GM12878 (cell line): ENCODE results near the gene HSPBP1. TPM values are rescaled to one million over a fixed set of nuclear protein-coding genes. Genes with fewer than 3 reads are reported as not detected.

Experiments
- CREB1 ChIP-seq: IDR thresholded peaks from 2 replicates; pipeline ENCODE4 v1.6.1; 2012; ENCODE audit warnings: low read depth, mild to moderate bottlenecking, inconsistent platforms
- HDGF ChIP-seq: fragments of 450-650 bp; IDR thresholded peaks from 2 replicates; pipeline ENCODE4 v1.6.1; 2016; ENCODE audit warnings: antibody characterized with exemption
- IKZF2 ChIP-seq, 2 experiments: fragments of 450-650 bp; IDR thresholded peaks; 2 replicates each; pipeline ENCODE4 v1.6.1; 2017; ENCODE audit warnings: mild to moderate bottlenecking in 2 of 2, moderate library complexity in 2 of 2
- MYC ChIP-seq: IDR thresholded peaks from 2 replicates; pipeline ENCODE4 v1.6.1; 2011; ENCODE audit warnings: mild to moderate bottlenecking, low read length, moderate library complexity, inconsistent platforms; ENCODE audit not compliant: insufficient read depth, insufficient replicate concordance, insufficient read length, severe bottlenecking
- NR2C1 ChIP-seq: fragments of 450-650 bp; IDR thresholded peaks from 2 replicates; pipeline ENCODE4 v1.6.1; 2017; ENCODE audit warnings: antibody characterized with exemption, mild to moderate bottlenecking, moderate library complexity
- NRF1 ChIP-seq: conservative IDR thresholded peaks from 2 replicates; pipeline ENCODE4 v1.6.1; 2011; ENCODE audit warnings: mild to moderate bottlenecking, low read depth, low read length, improper control_type of control experiment
- SMAD5 ChIP-seq: IDR thresholded peaks from 2 replicates; pipeline ENCODE4 v1.6.1; 2016; ENCODE audit warnings: antibody characterized with exemption, low read depth
- SMC3 ChIP-seq: IDR thresholded peaks from 2 replicates; pipeline ENCODE4 v1.6.1; 2011; ENCODE audit warnings: low read length, improper control_type of control experiment, borderline replicate concordance
- STAT3 ChIP-seq: IDR thresholded peaks from 2 replicates; pipeline ENCODE4 v1.6.1; 2011; ENCODE audit warnings: low read depth, low read length, improper control_type of control experiment
- ZBED1 ChIP-seq: IDR thresholded peaks from 2 replicates; pipeline ENCODE4 v1.6.1; 2016; ENCODE audit warnings: borderline replicate concordance
- ZBTB33 ChIP-seq: fragments of 450-650 bp; IDR thresholded peaks from 2 replicates; pipeline ENCODE4 v1.6.1; 2017; ENCODE audit warnings: mild to moderate bottlenecking
- ZNF217 ChIP-seq: fragments of 450-650 bp; IDR thresholded peaks from 2 replicates; pipeline ENCODE4 v1.6.1; 2017; ENCODE audit warnings: antibody characterized with exemption, mild to moderate bottlenecking
- polyA plus RNA-seq, 11 experiments: library from polyadenylated mRNA; depleted of rRNA in 4 of 11; unstranded in 6 of 11; stranded (reverse) in 5 of 11; fragments of >200 nt; fragmentation: Nextera tagmentation in 4 of 11; fragmentation: Illumina TruSeq in 1 of 11; extraction: Ambion mirVana in 4 of 11; extraction: Trizol in 1 of 11; gene quantifications; 1 replicate in 1 of 11; 2 replicates in 10 of 11; pipeline versions ENCODE4 v1.2.1 to v1.2.3, GENCODE V29; 2011 to 2016; ENCODE audit warnings: inconsistent platforms in 2 of 11, missing spikeins in 2 of 11, low read depth in 1 of 11
- total RNA-seq, 4 experiments: library from RNA; depleted of rRNA in 3 of 4; stranded (reverse); fragments of >200 nt in 3 of 4; fragmentation: Illumina TruSeq in 1 of 4; extraction: Trizol in 1 of 4; gene quantifications; 2 replicates each; pipeline versions ENCODE4 v1.2.1 to v1.2.3, GENCODE V29; 2013 to 2021
- TF ChIP-seq, protein P1 (sequence below): fragments of 450-650 bp; IDR thresholded peaks from 2 replicates; pipeline ENCODE4 v1.6.1; 2017; ENCODE audit warnings: mild to moderate bottlenecking, moderate library complexity
- TF ChIP-seq, protein P2 (sequence below): fragments of 450-650 bp; IDR thresholded peaks from 2 replicates; pipeline ENCODE4 v1.6.1; 2017; ENCODE audit warnings: mild to moderate bottlenecking, moderate library complexity
- TF ChIP-seq, protein P3 (sequence below): fragments of 450-650 bp; IDR thresholded peaks from 2 replicates; pipeline ENCODE4 v1.6.1; 2016; ENCODE audit warnings: mild to moderate bottlenecking, moderate library complexity, borderline replicate concordance

HSPBP1 gene
- total and polyA plus RNA-seq, 10 of the 15 experiments (the other 5 are each of a cell fraction or from before 2014, with no cell fraction given) = 0.18 to 83.3 (median 23.0) TPM

- TF ChIP-seq, protein P1, sequence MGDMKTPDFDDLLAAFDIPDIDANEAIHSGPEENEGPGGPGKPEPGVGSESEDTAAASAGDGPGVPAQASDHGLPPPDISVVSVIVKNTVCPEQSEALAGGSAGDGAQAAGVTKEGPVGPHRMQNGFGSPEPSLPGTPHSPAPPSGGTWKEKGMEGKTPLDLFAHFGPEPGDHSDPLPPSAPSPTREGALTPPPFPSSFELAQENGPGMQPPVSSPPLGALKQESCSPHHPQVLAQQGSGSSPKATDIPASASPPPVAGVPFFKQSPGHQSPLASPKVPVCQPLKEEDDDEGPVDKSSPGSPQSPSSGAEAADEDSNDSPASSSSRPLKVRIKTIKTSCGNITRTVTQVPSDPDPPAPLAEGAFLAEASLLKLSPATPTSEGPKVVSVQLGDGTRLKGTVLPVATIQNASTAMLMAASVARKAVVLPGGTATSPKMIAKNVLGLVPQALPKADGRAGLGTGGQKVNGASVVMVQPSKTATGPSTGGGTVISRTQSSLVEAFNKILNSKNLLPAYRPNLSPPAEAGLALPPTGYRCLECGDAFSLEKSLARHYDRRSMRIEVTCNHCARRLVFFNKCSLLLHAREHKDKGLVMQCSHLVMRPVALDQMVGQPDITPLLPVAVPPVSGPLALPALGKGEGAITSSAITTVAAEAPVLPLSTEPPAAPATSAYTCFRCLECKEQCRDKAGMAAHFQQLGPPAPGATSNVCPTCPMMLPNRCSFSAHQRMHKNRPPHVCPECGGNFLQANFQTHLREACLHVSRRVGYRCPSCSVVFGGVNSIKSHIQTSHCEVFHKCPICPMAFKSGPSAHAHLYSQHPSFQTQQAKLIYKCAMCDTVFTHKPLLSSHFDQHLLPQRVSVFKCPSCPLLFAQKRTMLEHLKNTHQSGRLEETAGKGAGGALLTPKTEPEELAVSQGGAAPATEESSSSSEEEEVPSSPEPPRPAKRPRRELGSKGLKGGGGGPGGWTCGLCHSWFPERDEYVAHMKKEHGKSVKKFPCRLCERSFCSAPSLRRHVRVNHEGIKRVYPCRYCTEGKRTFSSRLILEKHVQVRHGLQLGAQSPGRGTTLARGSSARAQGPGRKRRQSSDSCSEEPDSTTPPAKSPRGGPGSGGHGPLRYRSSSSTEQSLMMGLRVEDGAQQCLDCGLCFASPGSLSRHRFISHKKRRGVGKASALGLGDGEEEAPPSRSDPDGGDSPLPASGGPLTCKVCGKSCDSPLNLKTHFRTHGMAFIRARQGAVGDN = peak; percentile 82
- TF ChIP-seq MYC (no peak), CREB1 (peak; percentile 65), HDGF (peak; percentile 48; the same call in 1 of the 2 replicates), NRF1 (peak; percentile 96), STAT3 (peak; percentile 88), ZNF217 (no peak), NR2C1 (peak; percentile 73), ZBED1 (no peak), ZBTB33 (peak; percentile 45; the same call in 1 of the 2 replicates), SMC3 (no peak), SMAD5 (peak; percentile 87; the same call in 1 of the 2 replicates), IKZF2 (IDR thresholded peaks at IDR 0.05) (peak; percentile 91 to 92)
- TF ChIP-seq, protein P2, sequence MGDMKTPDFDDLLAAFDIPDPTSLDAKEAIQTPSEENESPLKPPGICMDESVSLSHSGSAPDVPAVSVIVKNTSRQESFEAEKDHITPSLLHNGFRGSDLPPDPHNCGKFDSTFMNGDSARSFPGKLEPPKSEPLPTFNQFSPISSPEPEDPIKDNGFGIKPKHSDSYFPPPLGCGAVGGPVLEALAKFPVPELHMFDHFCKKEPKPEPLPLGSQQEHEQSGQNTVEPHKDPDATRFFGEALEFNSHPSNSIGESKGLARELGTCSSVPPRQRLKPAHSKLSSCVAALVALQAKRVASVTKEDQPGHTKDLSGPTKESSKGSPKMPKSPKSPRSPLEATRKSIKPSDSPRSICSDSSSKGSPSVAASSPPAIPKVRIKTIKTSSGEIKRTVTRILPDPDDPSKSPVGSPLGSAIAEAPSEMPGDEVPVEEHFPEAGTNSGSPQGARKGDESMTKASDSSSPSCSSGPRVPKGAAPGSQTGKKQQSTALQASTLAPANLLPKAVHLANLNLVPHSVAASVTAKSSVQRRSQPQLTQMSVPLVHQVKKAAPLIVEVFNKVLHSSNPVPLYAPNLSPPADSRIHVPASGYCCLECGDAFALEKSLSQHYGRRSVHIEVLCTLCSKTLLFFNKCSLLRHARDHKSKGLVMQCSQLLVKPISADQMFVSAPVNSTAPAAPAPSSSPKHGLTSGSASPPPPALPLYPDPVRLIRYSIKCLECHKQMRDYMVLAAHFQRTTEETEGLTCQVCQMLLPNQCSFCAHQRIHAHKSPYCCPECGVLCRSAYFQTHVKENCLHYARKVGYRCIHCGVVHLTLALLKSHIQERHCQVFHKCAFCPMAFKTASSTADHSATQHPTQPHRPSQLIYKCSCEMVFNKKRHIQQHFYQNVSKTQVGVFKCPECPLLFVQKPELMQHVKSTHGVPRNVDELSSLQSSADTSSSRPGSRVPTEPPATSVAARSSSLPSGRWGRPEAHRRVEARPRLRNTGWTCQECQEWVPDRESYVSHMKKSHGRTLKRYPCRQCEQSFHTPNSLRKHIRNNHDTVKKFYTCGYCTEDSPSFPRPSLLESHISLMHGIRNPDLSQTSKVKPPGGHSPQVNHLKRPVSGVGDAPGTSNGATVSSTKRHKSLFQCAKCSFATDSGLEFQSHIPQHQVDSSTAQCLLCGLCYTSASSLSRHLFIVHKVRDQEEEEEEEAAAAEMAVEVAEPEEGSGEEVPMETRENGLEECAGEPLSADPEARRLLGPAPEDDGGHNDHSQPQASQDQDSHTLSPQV = 0 out of 2 replicates have a peak, but pooled peaks have one; percentile 32
- TF ChIP-seq, protein P3, sequence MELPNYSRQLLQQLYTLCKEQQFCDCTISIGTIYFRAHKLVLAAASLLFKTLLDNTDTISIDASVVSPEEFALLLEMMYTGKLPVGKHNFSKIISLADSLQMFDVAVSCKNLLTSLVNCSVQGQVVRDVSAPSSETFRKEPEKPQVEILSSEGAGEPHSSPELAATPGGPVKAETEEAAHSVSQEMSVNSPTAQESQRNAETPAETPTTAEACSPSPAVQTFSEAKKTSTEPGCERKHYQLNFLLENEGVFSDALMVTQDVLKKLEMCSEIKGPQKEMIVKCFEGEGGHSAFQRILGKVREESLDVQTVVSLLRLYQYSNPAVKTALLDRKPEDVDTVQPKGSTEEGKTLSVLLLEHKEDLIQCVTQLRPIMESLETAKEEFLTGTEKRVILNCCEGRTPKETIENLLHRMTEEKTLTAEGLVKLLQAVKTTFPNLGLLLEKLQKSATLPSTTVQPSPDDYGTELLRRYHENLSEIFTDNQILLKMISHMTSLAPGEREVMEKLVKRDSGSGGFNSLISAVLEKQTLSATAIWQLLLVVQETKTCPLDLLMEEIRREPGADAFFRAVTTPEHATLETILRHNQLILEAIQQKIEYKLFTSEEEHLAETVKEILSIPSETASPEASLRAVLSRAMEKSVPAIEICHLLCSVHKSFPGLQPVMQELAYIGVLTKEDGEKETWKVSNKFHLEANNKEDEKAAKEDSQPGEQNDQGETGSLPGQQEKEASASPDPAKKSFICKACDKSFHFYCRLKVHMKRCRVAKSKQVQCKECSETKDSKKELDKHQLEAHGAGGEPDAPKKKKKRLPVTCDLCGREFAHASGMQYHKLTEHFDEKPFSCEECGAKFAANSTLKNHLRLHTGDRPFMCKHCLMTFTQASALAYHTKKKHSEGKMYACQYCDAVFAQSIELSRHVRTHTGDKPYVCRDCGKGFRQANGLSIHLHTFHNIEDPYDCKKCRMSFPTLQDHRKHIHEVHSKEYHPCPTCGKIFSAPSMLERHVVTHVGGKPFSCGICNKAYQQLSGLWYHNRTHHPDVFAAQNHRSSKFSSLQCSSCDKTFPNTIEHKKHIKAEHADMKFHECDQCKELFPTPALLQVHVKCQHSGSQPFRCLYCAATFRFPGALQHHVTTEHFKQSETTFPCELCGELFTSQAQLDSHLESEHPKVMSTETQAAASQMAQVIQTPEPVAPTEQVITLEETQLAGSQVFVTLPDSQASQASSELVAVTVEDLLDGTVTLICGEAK = peak; percentile 79; the same call in 1 of the 2 replicates
Observed at GRCh38 chr19:55258828-55259539, 20.9 kb downstream of the HSPBP1 start, which contains the start of gene PPP6R1 (continued).
